Stimulated activated CD4-positive, alpha-beta T cell treated with anti-CD3 and anti-CD28 coated beads, Interleukin-15, amount 100 ng/mL, for 24 hours (primary cell): ENCODE results near the gene NRDC.
"Not testable (repeated sequence)": the region's sequence is repeated elsewhere in the genome, so short reads cannot be mapped to it uniquely, and the experiment has no call there.

Source experiments
- DNase-seq: peaks from one replicate; pipeline ENCODE4 v3.0.0-alpha.2; 2020

NRDC gene

DNA sequence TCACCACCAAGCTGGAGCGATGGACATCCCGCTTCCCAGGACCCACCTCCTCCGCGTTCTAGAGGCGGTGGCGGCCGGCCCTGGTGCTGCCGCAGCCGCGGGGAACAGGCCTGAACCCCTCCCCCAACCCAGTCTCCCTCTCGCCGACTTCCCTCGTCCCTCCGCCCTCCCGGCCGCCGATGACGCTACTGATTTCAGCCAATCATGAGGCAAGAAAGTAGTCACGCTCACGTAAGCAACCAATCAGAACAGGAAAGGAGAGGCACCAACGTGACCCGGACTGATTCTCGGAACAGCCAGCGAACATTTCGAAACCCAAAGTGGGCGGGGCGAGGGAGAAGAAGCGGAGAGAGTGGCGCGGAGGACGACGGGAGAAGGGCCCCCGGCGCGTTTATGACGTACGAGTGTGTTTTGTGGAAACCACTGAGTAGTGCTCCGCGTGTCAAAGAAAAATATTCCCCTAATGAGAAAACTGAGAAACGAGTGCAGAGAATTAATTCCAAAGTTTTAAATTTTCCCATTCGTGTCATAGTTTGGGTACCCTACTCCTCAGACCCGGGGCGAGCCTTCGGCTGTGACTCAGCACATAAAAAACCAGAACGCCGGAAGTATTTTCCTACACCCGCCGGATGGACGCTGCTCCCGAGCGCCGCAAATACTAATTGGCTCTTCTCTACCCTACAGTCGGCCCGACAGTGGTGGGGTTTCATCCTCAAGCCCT, at the start of gene NRDC:
Gene NRDC (minus strand): TSS at position 112 of the 721 bp plus-strand sequence. CDS start 112 bp downstream, outside the sequence.
- DNase-seq: peak; percentile 100

DNA sequence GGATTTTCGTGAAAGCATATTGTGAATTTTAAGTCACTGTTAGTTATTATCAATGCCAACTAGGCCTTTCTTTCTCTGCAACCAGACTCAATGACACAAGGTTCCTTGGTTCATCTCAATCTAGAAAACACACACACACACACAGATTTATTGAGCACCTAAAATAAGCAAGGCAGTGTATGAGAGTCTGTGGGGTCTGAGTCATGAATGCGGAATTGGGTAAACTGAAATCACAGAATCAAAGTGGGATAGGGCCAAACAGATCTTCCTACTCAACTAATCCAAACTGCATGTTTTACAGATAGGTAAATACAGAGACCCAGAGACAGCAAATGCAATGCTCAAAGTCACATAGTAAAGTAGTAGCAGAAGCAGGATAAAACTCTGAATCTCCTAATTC, 48.5 kb upstream of the NRDC start:
- no peak for DNase-seq

- DNase-seq: no peak
Measured at GRCh38 chr1:51926171-51926812, 47.8 kb upstream of the NRDC start.

DNA sequence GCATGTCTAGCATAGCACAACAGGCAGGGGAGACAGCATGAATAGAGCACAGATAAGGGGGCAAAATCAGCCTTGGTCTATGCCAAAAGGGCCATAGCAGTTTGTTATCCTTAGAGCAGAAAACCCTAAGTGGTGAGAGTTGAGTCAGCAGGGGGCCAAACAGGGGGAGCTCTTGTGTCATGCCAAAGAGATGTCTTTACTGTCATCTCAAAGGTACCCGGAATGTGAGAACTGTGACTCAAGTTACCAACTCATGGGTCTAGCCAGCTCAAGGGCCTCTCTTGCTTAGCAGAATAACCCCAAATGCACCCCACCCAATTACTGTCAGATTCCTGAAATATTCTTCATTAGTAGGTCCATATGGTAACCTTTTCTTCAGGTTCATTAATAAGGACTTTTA, 45.9 kb upstream of the NRDC start:
- DNase-seq: peak; percentile 43

- DNase-seq: no peak
Measured at GRCh38 chr1:51922040-51922439, 43.5 kb upstream of the NRDC start.

GRCh38 chr1:51920130-51920529, 41.6 kb upstream of the NRDC start:
- DNase-seq: no peak

GRCh38 chr1:51919684-51920083, 41.2 kb upstream of the NRDC start:
- no peak for DNase-seq

DNA sequence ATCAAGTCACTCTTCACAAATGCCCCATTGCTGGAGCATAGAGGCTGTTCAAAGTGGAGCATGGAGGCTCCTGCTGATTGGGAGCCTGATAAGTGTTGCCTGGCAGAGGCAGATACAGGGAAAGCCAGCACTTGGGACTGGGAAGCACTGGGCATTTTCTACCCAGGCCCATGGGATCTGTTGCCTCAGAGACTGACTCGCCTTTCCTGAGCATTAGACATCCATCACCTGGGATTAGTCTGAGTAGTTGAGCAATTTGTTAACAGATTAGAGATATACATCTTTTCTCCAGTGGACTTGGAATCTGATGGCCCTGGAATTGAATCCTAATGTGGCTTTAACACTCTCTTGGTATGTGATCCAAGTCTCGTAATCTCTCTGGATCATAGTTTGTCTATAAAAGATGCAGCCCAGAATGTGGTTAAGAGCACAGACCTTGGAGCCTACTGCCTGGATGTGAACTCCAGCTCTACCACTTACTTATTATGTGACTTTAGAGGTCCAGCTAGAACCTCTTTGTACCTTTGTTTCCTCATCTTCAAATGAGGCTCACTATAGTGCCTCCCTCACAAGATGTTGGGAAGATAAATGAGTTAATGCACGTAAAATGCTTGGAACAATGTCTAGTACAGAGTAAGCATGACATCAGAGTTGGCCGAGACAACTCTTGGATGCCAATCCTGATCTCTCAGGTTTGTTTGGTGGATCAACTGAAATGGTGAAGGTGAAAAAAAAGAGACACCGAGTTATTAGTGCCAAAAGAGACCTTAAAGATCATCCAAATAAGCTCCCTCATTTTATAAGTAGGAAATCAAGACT, 38.3 kb upstream of the NRDC start:
- DNase-seq: no peak

DNA sequence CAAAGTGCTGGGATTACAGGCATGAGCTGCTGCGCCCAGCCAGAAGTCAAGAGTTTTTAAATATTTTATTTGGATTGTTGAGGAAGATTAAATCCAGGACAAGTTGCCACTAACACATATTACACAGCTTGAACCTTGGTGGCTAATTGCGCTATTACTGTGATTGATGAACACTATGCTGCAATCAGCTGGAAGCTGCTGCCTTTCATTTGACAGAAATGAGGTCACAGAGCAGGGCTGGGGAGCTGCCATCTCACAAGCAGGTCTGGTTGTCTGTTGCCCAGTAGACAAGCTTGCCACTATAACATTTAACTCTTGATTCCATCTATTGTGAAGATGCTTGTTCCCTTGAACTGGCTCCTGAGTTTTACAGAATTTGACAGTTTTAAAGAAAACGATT, 37.4 kb upstream of the NRDC start:
- DNase-seq: no peak

DNA sequence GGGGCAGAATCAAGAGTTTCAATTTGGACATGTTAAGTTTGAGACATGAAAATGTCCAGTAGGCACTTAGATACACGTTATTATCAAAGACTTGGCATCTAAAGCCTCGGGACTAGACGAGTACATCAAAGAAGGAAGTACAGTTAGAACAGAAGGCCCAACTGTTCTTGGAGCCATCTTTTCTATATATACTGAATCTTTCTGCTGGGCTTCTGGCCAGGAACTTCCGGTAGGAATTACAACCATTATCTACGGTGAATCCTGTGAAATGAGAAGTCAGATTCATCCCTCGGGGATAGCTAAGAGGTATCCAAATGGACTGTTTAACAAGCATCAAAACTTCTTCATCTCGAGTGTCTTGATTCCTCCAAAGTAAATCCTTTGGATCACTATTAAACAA, 34.4 kb upstream of the NRDC start:
- no peak for DNase-seq

GRCh38 chr1:51910221-51911000, 31.9 kb upstream of the NRDC start:
- DNase-seq: no peak

DNA sequence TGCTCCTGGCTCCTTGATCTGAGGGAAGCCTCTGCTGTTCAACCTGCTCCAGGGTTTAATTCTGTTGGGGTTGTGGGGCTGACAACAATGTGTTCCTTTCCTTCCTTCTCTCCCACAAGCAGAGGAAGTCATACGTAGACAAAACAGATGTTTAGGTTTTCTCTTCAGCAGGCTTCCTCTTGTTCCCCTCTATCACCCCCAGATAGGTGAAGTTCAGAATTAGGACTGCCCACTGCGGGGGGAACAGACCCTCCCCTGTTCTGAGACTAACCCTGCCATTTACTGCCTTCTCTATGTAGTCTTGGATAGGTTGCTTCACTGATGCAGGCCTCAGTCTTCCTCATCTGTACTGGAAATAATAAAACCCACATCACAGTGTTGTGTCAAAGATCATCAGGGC, 30.0 kb upstream of the NRDC start:
- no peak for DNase-seq

GRCh38 chr1:51907079-51907702, 28.7 kb upstream of the NRDC start:
- DNase-seq: no peak

- DNase-seq: no peak
Measured at GRCh38 chr1:51906306-51907078, 28.0 kb upstream of the NRDC start.

GRCh38 chr1:51902456-51902855, 23.9 kb upstream of the NRDC start:
- no peak for DNase-seq

- DNase-seq: no peak
Measured at GRCh38 chr1:51901151-51901550, 22.6 kb upstream of the NRDC start.

- DNase-seq: no peak
Measured at GRCh38 chr1:51899022-51899421, 20.5 kb upstream of the NRDC start.

- DNase-seq: no peak
Measured at GRCh38 chr1:51898090-51898734, 19.7 kb upstream of the NRDC start.

GRCh38 chr1:51897699-51898031, 19.1 kb upstream of the NRDC start:
- DNase-seq: no peak

DNA sequence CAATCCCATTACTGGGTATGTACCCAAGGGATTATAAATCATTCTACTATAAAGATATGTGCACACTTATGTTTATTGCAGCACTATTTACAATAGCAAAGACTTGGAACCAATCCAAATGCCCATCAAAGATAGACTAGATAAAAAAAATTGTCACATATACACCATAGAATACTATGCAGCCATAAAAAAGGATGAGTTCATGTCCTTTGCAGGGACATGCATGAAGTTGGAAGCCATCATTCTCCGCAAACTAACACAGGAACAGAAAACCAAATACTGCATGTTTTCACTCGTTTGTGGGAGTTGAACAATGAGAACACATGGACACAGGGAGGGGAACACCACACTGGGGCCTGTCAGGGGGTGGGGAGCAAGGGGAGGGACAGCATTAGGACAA, 16.2 kb upstream of the NRDC start:
- DNase-seq: not testable (repeated sequence)

DNA sequence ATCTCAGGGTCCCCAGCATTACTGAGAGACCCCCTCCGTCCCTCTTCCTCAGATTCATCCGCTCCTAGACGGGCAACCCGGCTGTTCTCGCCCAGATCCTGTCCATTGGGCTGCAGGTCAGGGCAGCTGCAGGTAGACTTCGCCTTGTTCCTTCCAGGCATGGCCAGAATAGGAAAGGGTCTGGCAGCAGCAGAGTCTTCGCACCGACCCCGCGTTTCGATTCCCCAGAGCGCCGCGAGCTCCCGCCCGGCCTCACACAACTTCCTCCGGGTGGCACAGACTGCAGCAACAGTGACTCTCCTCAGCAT, 265 bp downstream of the NRDC start:
- DNase-seq: no peak
